ENCODE results near the gene OSBPL8.

OSBPL8 gene

GRCh38 chr12:76549131-76549530 lies 10.4 kb downstream of the OSBPL8 start:
- H2AFZ ChIP-seq (ENCODE audit: low read length): no peak overlapping the region
- no peaks in the 10 kb centered on the region for H3K79me1 ChIP-seq (ENCODE audit: low read depth, low read length)
- H2BK15ac ChIP-seq (ENCODE audit: low read length): no peak overlapping the region
- H2BK12ac ChIP-seq (ENCODE audit: low read length): no peak overlapping the region
- no CpG with 5 or more reads among the region's 4 CpGs for WGBS, 2 donors (ENCODE audit: extremely low coverage in 2 of 2, insufficient read length in 2 of 2, insufficient replicate concordance in 1 of 2)
- H3K14ac ChIP-seq (ENCODE audit: low read length): no peak overlapping the region
- DNase-seq (ENCODE audit: low spot score): no peak
- no peak overlapping the region for H3K4ac ChIP-seq (ENCODE audit: low read length)
- no peak overlapping the region for H3K4me3 ChIP-seq (ENCODE audit: low read length in 2 of 2)
- no peaks in the 10 kb centered on the region for H3K27me3 ChIP-seq (ENCODE audit: control insufficient read depth in 3 of 3, insufficient read depth in 3 of 3, low read depth in 1 of 3, low read length in 3 of 3)
- H3K18ac ChIP-seq (ENCODE audit: low read length): no peak overlapping the region
- peaks cover 0 to 3% of the 10 kb centered on the region in 2 donors for H3K9me3 ChIP-seq (replicated peaks in 1 of 2; ENCODE audit: control insufficient read depth in 2 of 2, insufficient read depth in 1 of 2, low read depth in 1 of 2, low read length in 2 of 2)
- H3K23ac ChIP-seq (ENCODE audit: low read depth, low read length, poor library complexity): no peak overlapping the region
- peaks cover 4 to 23% of the 10 kb centered on the region in 2 donors for H3K4me1 ChIP-seq (ENCODE audit: control insufficient read depth in 2 of 2, insufficient read depth in 1 of 2, low read depth in 1 of 2, low read length in 2 of 2)
- H2AK5ac ChIP-seq (ENCODE audit: low read depth, low read length): no peak overlapping the region
- H2BK120ac ChIP-seq (ENCODE audit: low read depth, low read length): no peak overlapping the region
- H3K27ac ChIP-seq (replicated peaks; ENCODE audit: low read length): no peak overlapping the region
- no peaks in the 10 kb centered on the region for H3K36me3 ChIP-seq (replicated peaks in 1 of 2; ENCODE audit: control insufficient read depth in 2 of 2, insufficient read depth in 2 of 2, low read length in 2 of 2)
- no peak overlapping the region for H4K91ac ChIP-seq (ENCODE audit: low read depth, low read length, poor library complexity)
- H2BK5ac ChIP-seq (ENCODE audit: low read length): no peak overlapping the region
- H3K4me2 ChIP-seq (ENCODE audit: insufficient read depth, low read length, poor library complexity, severe bottlenecking): no peak overlapping the region
- H4K8ac ChIP-seq (ENCODE audit: low read depth, low read length): no peak overlapping the region
- no peak overlapping the region for H3K9ac ChIP-seq (ENCODE audit: low read depth, low read length, poor library complexity)

GRCh38 chr12:76548222-76548837 lies 11.2 kb downstream of the OSBPL8 start:
- Histone ChIP-seq H3K9me3 (replicated peaks in 1 of 2; ENCODE audit: control insufficient read depth in 2 of 2, insufficient read depth in 1 of 2, low read depth in 1 of 2, low read length in 2 of 2) (peaks cover 0 to 3% of the 10 kb centered on the region in 2 donors), H2BK15ac (ENCODE audit: low read length) (no peak overlapping the region), H3K4me1 (ENCODE audit: control insufficient read depth in 2 of 2, insufficient read depth in 1 of 2, low read depth in 1 of 2, low read length in 2 of 2) (peaks cover 4 to 28% of the 10 kb centered on the region in 2 donors), H3K4me2 (ENCODE audit: insufficient read depth, low read length, poor library complexity, severe bottlenecking) (peak overlapping the region; percentile 11), H3K4ac (ENCODE audit: low read length) (no peak overlapping the region), H3K9ac (ENCODE audit: low read depth, low read length, poor library complexity) (no peak overlapping the region), H2BK12ac (ENCODE audit: low read length) (no peak overlapping the region), H2AFZ (ENCODE audit: low read length) (no peak overlapping the region), H3K4me3 (ENCODE audit: low read length in 2 of 2) (no peak overlapping the region), H3K23ac (ENCODE audit: low read depth, low read length, poor library complexity) (no peak overlapping the region), H3K14ac (ENCODE audit: low read length) (no peak overlapping the region), H3K79me1 (ENCODE audit: low read depth, low read length) (no peaks in the 10 kb centered on the region), H3K27ac (replicated peaks; ENCODE audit: low read length) (peak overlapping the region; percentile 74), H3K27me3 (ENCODE audit: control insufficient read depth in 3 of 3, insufficient read depth in 3 of 3, low read depth in 1 of 3, low read length in 3 of 3) (no peaks in the 10 kb centered on the region), H2BK5ac (ENCODE audit: low read length) (no peak overlapping the region), H2AK5ac (ENCODE audit: low read depth, low read length) (no peak overlapping the region), H3K18ac (ENCODE audit: low read length) (no peak overlapping the region), H4K91ac (ENCODE audit: low read depth, low read length, poor library complexity) (no peak overlapping the region), H3K36me3 (replicated peaks in 1 of 2; ENCODE audit: control insufficient read depth in 2 of 2, insufficient read depth in 2 of 2, low read length in 2 of 2) (no peaks in the 10 kb centered on the region), H4K8ac (ENCODE audit: low read depth, low read length) (no peak overlapping the region), H2BK120ac (ENCODE audit: low read depth, low read length) (no peak overlapping the region)
- DNase-seq (ENCODE audit: low spot score): no peak
- no CpG with 5 or more reads among the region's 3 CpGs for WGBS, 2 donors (ENCODE audit: extremely low coverage in 2 of 2, insufficient read length in 2 of 2, insufficient replicate concordance in 1 of 2)

GRCh38 chr12:76547526-76547925 lies 12.0 kb downstream of the OSBPL8 start:
- Histone ChIP-seq H3K4me1 (ENCODE audit: control insufficient read depth in 2 of 2, insufficient read depth in 1 of 2, low read depth in 1 of 2, low read length in 2 of 2) (peaks cover 4 to 28% of the 10 kb centered on the region in 2 donors), H2BK12ac (ENCODE audit: low read length) (no peak overlapping the region), H3K23ac (ENCODE audit: low read depth, low read length, poor library complexity) (no peak overlapping the region), H2BK120ac (ENCODE audit: low read depth, low read length) (no peak overlapping the region), H2BK15ac (ENCODE audit: low read length) (no peak overlapping the region), H2BK5ac (ENCODE audit: low read length) (no peak overlapping the region), H3K9me3 (replicated peaks in 1 of 2; ENCODE audit: control insufficient read depth in 2 of 2, insufficient read depth in 1 of 2, low read depth in 1 of 2, low read length in 2 of 2) (peaks cover 0 to 3% of the 10 kb centered on the region in 2 donors), H4K91ac (ENCODE audit: low read depth, low read length, poor library complexity) (no peak overlapping the region), H3K79me1 (ENCODE audit: low read depth, low read length) (no peaks in the 10 kb centered on the region), H3K18ac (ENCODE audit: low read length) (no peak overlapping the region), H3K4me2 (ENCODE audit: insufficient read depth, low read length, poor library complexity, severe bottlenecking) (peak overlapping the region; percentile 13), H3K4ac (ENCODE audit: low read length) (no peak overlapping the region), H3K9ac (ENCODE audit: low read depth, low read length, poor library complexity) (no peak overlapping the region), H2AFZ (ENCODE audit: low read length) (no peak overlapping the region), H3K36me3 (replicated peaks in 1 of 2; ENCODE audit: control insufficient read depth in 2 of 2, insufficient read depth in 2 of 2, low read length in 2 of 2) (no peaks in the 10 kb centered on the region), H3K27me3 (ENCODE audit: control insufficient read depth in 3 of 3, insufficient read depth in 3 of 3, low read depth in 1 of 3, low read length in 3 of 3) (no peaks in the 10 kb centered on the region), H3K4me3 (ENCODE audit: low read length in 2 of 2) (no peak overlapping the region), H3K14ac (ENCODE audit: low read length) (no peak overlapping the region), H3K27ac (replicated peaks; ENCODE audit: low read length) (no peak overlapping the region), H4K8ac (ENCODE audit: low read depth, low read length) (no peak overlapping the region), H2AK5ac (ENCODE audit: low read depth, low read length) (no peak overlapping the region)
- no peak for DNase-seq (ENCODE audit: low spot score)
- WGBS, 2 donors (ENCODE audit: extremely low coverage in 2 of 2, insufficient read length in 2 of 2, insufficient replicate concordance in 1 of 2): no CpG with 5 or more reads among the region's 1 CpG

GRCh38 chr12:76546889-76547288 lies 12.7 kb downstream of the OSBPL8 start:
- no peak overlapping the region for H4K91ac ChIP-seq (ENCODE audit: low read depth, low read length, poor library complexity)
- peaks cover 0 to 3% of the 10 kb centered on the region in 2 donors for H3K9me3 ChIP-seq (replicated peaks in 1 of 2; ENCODE audit: control insufficient read depth in 2 of 2, insufficient read depth in 1 of 2, low read depth in 1 of 2, low read length in 2 of 2)
- H3K79me1 ChIP-seq (ENCODE audit: low read depth, low read length): no peaks in the 10 kb centered on the region
- H3K27me3 ChIP-seq (ENCODE audit: control insufficient read depth in 3 of 3, insufficient read depth in 3 of 3, low read depth in 1 of 3, low read length in 3 of 3): no peaks in the 10 kb centered on the region
- DNase-seq (ENCODE audit: low spot score): peak; percentile 8
- H3K14ac ChIP-seq (ENCODE audit: low read length): no peak overlapping the region
- H2AK5ac ChIP-seq (ENCODE audit: low read depth, low read length): no peak overlapping the region
- no peak overlapping the region for H3K4ac ChIP-seq (ENCODE audit: low read length)
- no peak overlapping the region for H3K27ac ChIP-seq (replicated peaks; ENCODE audit: low read length)
- H4K8ac ChIP-seq (ENCODE audit: low read depth, low read length): no peak overlapping the region
- H2BK15ac ChIP-seq (ENCODE audit: low read length): no peak overlapping the region
- H2AFZ ChIP-seq (ENCODE audit: low read length): no peak overlapping the region
- H3K4me3 ChIP-seq (ENCODE audit: low read length in 2 of 2): no peak overlapping the region
- H3K18ac ChIP-seq (ENCODE audit: low read length): no peak overlapping the region
- H3K23ac ChIP-seq (ENCODE audit: low read depth, low read length, poor library complexity): no peak overlapping the region
- H3K4me2 ChIP-seq (ENCODE audit: insufficient read depth, low read length, poor library complexity, severe bottlenecking): no peak overlapping the region
- H3K4me1 ChIP-seq (ENCODE audit: control insufficient read depth in 2 of 2, insufficient read depth in 1 of 2, low read depth in 1 of 2, low read length in 2 of 2): peaks cover 4 to 28% of the 10 kb centered on the region in 2 donors
- no CpG with 5 or more reads among the region's 3 CpGs for WGBS, 2 donors (ENCODE audit: extremely low coverage in 2 of 2, insufficient read length in 2 of 2, insufficient replicate concordance in 1 of 2)
- H3K9ac ChIP-seq (ENCODE audit: low read depth, low read length, poor library complexity): no peak overlapping the region
- H2BK5ac ChIP-seq (ENCODE audit: low read length): no peak overlapping the region
- no peak overlapping the region for H2BK12ac ChIP-seq (ENCODE audit: low read length)
- H3K36me3 ChIP-seq (replicated peaks in 1 of 2; ENCODE audit: control insufficient read depth in 2 of 2, insufficient read depth in 2 of 2, low read length in 2 of 2): no peaks in the 10 kb centered on the region
- no peak overlapping the region for H2BK120ac ChIP-seq (ENCODE audit: low read depth, low read length)
